ENCODE measurements around the gene CFL1.

The CFL1 gene

GRCh38 chr11:65887723-65888162 is 29.8 kb upstream of the CFL1 start:
- peak; percentile 47 for DNase-seq

GRCh38 chr11:65886826-65887722 is 29.1 kb upstream of the CFL1 start:
- no peak for DNase-seq

GRCh38 chr11:65885808-65886536 is 28.0 kb upstream of the CFL1 start:
- DNase-seq = no peak

GRCh38 chr11:65885231-65885630 is 27.3 kb upstream of the CFL1 start:
- DNase-seq = no peak

GRCh38 chr11:65884716-65885092 is 26.7 kb upstream of the CFL1 start:
- DNase-seq = peak; percentile 86

GRCh38 chr11:65883786-65884715 is 26.1 kb upstream of the CFL1 start:
- DNase-seq = no peak

GRCh38 chr11:65883058-65883761 is 25.2 kb upstream of the CFL1 start:
- no peak for DNase-seq

- DNase-seq = no peak
These were observed 24.4 kb upstream of the CFL1 start for GRCh38 chr11:65882120-65883057.

- peak; percentile 4 for DNase-seq
These were observed 23.0 kb upstream of the CFL1 start for GRCh38 chr11:65880844-65881421.

GRCh38 chr11:65880027-65880426 is 22.0 kb upstream of the CFL1 start:
- DNase-seq = no peak

- DNase-seq = peak; percentile 64
These were observed 21.6 kb upstream of the CFL1 start, which contains the start of gene CTSW for GRCh38 chr11:65879617-65880016. Gene CTSW, plus strand, starts transcription at chr11:65879837. Its CDS starts 18 bp downstream, at chr11:65879855.

GRCh38 chr11:65873318-65874156 is 15.6 kb upstream of the CFL1 start:
- DNase-seq = peak; percentile 96

GRCh38 chr11:65872586-65873317 is 14.8 kb upstream of the CFL1 start, which contains the start of gene EFEMP2:
Gene EFEMP2, minus strand, starts transcription at chr11:65872800. Its CDS starts 446 bp downstream, at chr11:65872354.
- DNase-seq = peak; percentile 21

GRCh38 chr11:65871811-65872548 is 14.0 kb upstream of the CFL1 start:
- DNase-seq = no peak

- DNase-seq = no peak
These were observed 13.0 kb upstream of the CFL1 start for GRCh38 chr11:65870706-65871681.

- DNase-seq = no peak
These were observed 12.3 kb upstream of the CFL1 start for GRCh38 chr11:65870307-65870658.
